Activated T-helper 1 cell treated with Interleukin-2 at 50 U/mL for 16 hours (primary cell): ENCODE measurements around the gene SLC6A6.

Source experiments
- DNase-seq: peaks from one replicate; pipeline ENCODE4 v3.0.0-alpha.2; 2020; ENCODE audit warnings: low read depth

Gene SLC6A6

DNA sequence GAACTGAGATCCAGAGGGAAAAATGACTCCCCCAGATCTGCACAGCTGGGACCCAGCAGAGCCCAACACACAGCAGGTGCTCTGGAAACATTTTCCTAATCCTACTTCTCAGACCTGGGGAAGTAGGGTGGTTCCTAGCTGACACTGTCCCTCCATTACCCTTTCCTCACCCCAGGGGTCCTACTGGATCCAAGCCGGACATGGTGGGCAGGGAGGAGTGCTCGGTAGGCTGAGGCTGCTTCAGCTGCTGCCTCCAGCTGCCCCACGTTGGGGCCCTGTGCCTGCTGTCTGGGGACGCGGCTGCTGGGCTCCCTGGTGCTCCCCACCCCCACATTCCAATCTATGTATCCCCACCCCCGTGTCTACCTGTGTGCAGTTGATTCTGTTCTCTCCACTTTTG lies 29.8 kb upstream of the SLC6A6 start:
- DNase-seq = no peak

DNA sequence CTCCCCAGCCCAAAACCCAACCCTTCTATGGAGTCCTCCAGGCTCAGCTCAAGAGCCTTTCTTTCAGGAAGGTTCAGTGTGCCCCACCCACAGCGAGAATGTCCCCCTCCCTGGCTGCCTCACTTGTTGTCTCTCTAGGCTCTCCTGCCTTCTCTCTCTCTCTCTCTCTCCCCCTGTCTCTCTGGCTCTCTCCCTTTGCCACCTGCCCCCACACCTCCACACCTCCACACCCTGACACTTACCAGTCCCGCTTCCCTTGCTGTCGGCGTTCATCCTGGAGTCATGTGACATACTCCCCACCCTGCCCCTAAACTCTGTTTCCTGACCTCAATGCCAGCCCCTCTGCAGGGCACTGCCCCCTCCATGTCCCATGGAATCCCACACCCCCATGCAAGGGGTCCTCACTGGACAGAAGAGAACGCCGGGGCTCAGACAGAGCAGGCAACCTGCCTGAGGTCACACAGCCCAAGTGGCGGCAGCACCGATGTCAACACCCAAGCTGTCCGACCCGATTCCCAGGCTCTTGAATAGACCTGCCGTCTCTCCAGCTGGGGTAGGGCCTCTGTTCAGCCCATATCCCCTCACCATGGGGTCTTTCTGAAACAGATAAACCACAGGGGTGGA lies 28.5 kb upstream of the SLC6A6 start:
- DNase-seq = no peak

DNA sequence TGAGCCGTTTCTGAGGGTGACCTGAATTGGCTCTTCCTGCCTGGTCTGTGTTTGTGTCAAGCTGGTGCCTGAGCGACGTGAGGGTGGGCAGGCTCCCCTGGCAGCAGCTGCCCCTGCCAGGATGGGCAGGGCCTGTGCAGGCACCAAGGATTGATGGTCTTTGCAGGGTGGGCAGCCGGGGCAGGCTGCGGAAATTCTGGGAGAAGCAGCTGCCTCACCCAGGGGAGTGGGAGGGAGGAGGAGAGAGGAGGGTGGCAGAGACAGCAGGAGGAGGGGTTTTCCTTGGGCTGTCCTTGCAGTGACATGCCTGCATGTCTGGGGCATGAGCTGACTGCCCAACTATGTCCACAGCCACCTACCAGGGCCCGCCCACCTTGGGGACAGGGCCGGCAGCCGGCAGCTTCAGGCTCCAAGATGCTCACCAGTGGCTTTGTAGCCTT lies 27.9 kb upstream of the SLC6A6 start:
- DNase-seq = no peak

DNA sequence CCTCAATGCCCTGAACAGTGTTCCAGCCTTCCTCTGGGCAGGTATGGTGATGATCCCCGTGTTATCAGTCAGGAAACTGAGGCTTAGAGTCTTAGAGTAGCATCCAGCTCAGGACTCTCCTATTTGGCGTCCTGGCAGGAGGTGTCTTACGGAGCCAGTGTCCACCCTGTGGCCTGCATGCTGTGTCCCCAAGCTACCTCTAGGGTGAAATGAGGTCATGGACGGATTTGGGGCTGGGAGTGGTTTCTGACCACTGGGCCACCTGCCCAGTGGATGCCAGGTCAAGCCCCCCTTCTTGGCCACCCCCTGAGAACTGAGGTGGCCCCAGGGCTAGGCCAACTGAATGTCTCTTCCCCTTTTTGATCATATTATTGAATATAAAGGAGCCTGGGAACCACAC lies 27.2 kb upstream of the SLC6A6 start:
- no peak for DNase-seq

DNA sequence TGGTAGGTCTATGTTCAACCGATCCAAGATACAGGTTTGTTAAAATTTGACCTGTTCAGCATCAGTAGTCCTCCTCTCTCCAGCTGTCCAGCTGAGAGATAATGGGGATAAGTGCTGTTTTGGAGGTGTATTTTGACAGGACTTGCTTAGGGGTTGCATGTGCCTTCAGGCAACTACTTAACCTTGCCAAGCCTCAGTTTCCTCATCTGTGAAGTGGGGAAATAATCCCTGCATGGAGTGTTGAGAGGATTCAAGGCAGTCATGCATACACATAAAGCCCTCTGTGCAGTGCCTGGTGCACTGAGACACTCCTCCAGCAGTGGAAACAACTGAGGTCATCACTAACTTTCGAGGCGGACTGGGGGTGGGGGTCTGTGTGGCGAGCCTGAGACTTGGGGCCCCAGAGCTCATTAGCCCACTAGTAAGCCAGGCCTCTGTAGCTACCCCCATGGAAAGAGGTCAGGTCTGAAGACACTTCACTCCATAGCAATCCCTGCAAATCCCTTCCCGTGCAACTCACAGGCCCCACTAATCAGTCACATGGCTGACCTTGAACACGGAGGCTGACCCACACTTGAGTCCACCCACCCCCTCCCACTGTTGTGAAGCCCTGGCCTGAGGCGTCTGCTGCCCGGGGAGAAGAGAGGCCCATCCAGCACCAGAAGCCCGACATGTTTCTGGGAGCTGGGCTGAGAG lies 25.9 kb upstream of the SLC6A6 start:
- no peak for DNase-seq

DNA sequence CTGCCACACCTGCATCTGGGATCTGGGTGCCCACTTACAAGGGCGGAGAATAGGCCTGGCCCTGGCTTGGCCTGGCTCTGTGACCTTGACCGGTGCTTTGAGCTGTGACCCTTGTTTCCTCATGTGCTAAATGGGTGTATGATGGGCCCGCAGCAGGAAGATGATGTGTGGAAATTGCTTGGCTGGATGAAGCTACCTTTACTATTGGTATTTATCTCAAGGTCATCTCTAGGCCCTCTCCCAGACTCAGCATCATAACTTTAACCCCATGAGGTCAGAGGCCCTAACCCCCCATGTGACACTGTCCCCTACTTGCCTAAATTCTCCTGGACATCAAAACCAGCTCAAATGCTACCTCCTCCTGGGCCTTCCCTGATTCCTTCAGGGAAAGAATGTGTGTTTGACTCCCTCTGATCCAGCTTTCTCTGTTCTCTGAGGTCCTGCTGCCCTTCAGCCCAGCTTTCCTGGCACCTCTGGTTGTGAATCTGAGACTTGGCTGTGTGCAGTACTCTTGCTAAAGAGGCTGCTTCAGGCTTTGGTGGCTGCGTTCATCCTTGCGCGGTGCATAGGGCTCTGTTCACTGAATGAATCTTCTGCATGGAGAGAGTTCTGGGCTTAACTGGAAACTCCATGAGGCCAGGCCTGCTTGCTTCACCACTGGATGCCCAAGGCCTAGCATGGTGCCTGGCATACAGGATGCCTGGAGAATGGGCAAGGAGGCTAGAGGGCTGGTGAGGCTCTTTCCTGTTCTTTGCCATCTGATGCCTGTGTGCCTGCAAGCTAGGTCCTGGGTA lies 25.2 kb upstream of the SLC6A6 start:
- no peak for DNase-seq

DNA sequence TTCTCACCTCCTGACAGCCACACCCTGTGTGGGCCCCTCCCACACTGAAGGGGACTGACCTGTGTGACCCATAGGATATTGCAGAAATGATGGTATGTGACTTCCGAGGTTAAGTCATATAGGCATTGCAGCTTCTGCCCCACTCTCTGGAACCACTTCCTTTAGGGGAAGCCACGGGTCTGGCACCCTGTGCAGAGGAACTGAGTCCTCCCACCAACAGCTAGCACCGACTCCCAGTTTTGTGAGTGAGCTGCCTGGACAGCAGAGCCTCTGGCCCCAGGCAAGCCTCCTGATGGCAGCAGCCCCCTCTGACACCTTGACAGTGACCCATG lies 24.6 kb upstream of the SLC6A6 start:
- no peak for DNase-seq

DNA sequence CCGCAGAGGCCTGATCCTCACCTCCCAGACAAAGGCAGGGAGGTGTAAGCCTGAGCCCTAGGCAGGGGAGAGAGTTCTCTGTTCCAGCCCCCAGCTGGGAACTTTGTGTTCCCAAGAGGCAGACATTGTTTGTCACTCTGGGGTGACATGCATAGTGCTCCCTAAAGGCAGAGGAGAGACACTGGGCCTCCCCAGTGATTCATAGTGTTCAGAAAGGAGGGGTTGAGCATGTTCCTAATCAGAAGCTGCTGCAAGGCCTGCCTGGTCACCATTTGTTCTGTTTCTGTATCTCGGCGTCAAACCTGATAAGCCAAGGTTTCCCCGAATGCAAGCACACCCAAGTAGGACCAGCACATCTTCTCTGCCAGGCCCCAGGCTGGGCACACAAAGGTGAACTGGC lies 24.0 kb upstream of the SLC6A6 start:
- no peak for DNase-seq

DNA sequence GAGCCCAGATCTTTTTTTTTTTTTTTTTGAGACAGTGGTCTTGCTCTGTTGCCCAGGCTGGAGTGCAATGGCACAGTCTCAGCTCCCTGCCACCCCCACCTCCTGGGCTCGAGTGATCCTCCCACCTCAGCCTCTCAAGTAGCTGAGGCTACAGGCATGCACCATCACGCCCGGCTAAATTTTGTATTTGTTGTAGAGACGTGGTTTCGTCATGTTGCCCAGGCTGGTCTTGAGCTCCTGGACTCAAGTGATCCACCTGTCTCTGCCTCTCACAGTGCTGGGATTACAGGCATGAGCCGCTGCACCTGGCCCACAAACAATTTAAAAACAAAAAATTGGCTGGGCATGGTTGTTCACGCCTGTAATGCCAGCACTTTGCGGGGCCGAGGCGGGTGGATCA lies 22.6 kb upstream of the SLC6A6 start:
- DNase-seq = no peak

DNA sequence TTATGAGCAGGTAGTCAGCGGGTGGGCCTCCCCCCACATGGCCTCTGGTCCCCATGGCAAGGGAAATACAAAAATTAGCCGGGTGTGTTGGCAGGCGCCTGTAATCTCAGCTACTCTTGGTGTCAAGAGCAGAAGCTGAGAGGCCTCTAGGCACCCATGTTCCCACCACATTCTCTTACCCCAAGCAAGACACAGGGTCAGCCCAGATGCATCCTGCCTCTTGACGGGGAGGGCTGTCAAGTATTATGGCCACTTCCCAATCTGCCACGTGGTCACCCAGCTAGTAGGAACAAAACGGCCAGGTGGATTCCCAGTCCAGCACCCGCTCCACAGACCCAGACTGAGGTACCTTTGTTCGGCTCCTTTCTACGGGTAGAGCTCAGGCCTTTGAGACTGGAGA lies 16.2 kb upstream of the SLC6A6 start:
- DNase-seq = no peak

DNA sequence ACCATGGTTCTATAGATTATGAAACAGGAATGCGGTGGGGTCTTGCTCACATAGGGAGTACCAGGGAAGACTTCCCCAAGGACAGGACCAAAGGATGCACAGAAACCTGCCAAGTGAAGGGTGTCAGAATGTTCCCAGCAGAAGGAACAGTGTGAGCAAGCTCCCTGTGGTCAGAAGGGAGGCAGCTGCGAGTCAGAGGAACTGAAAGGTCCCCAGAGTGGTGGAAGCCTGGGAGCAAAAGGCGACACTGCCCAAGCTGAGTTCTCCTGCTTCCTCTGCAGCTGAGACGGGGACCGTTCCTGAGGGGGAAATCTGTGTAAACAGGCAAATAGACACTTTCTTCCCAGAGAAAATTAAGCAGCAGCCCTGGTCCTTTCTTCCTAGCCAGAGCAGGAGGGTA lies 14.2 kb upstream of the SLC6A6 start:
- no peak for DNase-seq

DNA sequence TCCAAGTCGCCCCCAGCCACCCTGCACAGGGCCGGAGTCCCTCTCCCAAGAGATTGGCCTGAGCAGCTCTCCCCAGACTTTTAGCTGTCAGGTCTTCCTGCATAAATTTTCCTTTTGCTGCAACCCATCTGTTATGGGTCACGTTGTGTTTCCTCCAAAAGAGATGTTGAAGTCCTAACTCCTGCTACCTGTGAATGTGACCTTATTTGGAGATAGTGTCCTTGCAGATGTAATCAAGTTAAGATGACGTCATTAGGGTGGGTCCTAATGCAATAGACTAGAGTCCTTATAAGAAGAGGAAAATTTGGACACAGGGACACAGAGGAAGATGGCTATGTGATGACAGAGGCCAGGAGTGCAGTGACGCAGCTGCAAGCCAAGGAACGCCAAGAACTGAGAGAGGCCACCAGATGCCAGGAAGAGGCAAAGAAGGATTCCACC lies 13.2 kb upstream of the SLC6A6 start:
- DNase-seq = no peak

DNA sequence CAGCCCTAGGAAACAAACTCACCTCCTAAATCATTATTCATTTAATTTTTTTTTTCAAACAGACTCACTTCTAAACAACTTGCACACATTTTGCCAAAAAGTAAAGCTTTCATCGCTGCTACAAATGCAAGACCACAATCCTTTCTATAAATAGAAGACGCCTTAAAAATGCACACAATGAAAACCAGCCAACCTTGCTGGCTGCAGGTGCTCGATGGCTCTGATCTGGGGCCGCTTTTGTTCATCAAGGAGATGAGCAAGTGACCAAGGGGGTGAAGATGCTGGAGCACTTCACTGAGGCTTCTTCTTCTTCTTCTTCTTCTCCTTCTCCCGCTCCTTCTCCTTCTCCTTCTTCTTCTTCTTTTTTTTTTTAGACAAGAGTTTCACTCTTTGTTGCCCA lies 12.7 kb upstream of the SLC6A6 start:
- no peak for DNase-seq

DNA sequence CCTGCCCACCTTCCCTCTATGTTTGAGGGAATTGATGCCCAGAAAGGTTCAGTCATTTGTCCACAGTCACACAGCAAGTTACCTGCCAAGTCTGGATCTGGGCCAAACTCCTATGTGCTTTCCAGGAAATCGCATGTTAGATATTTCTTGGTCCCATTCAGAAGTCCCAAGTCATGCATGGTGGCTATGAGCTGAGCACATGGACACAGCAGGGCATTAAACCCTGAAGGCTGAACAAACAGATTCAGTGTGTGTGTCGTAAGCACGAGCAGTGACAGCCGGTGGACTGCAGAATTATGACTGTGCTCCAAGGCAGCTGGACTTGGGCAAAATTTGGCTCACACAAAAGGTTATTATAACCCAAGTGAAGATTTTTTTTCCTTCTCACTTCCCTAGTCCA lies 11.4 kb upstream of the SLC6A6 start:
- DNase-seq = no peak

DNA sequence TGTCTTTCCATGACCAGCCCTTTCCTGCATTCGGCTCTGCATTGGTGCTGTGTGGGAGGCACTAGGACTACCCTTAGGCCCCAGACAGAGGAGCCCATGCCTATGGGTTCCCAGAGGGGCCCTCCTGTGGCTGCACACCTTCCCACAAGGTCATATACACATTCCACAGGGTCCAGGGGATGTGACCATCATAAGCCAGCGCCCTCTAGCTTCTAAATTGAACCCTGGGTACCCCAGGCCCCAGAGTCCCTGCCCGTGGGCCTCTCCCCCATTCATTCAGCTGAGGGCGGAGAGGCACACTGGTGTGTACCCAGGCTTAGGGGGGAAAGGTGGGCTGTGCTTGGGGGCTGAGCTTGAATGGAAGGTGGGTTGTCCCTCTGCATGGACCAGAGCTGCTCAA lies 10.2 kb upstream of the SLC6A6 start:
- no peak for DNase-seq

DNA sequence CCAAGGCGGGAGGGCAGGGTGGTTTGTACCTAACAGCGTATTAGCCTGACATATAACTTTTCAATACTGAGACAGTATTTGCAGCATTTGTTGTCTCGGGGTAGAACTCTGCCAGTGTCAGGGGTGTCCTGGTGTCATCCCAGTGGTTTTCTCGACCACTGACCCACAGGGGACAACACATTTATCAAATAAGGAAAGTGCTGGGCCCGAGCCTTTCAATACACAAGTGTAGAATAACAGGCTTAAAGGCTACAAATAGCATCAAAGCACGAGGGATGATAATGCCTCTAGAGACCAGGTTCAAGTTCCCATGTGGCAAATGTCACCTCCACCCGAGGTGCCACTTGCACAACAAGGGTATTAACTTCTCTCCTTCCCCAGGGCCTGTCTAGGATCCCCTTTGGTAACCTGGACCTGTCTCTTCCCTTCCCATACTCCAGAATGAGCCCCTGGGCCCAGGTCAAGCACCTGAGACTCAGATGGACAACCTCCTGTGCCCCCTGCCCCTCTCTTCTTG lies 9.5 kb upstream of the SLC6A6 start:
- no peak for DNase-seq

DNA sequence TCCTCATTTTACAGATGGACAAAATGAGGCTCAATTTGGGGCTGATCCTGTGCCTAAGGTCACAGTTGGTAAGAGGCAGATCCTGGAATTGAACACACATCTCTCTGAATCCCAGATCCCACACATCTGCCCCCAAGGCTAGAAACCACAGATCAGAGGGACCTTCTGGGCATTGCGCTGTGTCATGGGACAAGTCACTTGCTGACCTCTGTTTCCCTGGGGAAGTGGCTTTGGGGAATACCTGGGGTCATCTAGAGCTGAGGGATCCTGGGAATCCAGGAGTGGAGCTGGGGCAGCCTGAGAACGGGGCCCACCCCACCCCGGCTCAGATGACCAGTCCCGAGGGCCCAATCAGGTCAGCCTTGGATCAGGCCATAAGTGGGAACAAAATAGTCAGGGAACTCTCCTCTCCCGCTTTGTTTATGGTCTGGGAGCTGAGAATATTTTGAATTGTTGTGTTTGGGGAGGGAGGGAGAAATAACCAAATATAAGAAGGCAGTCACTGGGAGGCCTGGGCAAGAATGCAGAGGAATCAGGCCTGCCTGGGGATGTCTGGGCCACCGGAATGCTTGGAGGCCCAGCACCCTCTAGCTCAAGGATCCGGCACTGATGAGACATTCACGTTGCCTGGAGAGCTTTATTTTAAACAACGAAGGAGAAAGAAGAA lies 8.8 kb upstream of the SLC6A6 start:
- DNase-seq = no peak

DNA sequence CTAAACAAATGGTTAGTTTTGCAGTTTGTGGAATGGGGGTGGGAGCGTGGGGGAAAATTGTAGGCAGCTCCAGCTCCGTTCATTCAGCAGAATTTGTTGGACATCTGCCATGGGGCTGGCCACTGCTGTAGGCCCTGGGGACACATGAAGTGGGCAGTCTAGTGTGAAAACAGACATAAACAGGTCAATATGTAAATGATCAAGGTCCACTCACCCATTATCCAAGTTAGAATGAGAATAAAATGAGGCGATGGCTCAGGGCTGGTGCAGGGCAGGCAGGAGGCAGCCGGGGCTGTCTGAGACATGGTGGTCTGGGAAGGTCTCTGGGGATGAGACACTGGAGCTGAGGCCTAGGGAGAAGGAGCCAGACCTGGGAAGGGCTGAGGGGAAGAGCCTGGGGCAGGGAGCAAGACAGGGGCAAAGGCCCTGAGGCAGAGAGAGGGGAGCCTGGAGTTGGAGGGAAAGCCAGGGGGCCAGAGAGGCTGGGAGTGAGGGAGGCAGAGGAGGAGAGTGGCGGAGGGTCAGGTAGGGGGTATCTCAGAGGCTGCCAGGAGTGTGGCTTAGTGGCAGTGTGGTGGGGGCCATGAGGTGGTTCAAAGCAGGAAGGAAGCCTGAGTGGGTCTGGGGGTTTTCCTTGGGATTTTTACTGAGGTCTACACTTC lies 6.2 kb upstream of the SLC6A6 start:
- no peak for DNase-seq

DNA sequence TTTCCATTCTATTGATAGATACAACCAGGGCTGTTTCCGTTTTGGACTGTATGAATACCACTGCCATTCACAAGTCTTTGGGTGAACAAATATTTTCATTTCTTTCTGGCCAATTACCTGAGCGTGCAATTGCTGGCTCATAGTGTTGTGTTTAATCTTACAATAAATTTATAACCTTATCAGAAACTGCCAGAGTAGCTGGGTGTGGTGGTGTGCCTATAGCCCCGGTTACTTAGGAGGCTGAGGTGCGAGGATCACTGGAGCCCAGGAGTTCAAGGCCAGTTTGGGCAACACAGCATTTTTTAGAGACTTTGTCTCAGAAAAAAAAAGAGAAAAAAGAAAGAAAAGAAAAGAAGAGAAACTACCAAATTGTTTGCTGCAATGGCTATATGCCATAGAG lies 5.4 kb upstream of the SLC6A6 start:
- no peak for DNase-seq

DNA sequence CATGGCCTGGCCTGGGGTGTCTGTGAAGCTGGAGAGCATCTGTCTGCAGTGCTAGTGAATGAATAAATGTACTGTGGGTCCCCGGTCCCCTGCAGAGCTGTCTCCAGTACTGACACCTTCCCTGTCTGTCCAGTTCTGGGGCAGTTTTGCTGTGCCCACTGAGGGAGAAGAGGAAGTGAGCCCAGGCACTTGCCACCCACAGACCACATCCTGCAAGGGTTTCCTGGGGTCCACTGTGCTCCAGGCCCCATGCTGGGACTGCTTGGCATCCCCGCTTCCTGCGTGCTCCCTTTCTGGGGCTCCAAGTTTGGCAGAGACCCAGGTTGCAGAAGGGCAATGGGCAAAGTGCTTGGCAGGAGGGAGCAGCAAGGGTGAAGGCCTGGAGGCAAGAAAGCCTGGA lies 4.9 kb upstream of the SLC6A6 start:
- DNase-seq = no peak

DNA sequence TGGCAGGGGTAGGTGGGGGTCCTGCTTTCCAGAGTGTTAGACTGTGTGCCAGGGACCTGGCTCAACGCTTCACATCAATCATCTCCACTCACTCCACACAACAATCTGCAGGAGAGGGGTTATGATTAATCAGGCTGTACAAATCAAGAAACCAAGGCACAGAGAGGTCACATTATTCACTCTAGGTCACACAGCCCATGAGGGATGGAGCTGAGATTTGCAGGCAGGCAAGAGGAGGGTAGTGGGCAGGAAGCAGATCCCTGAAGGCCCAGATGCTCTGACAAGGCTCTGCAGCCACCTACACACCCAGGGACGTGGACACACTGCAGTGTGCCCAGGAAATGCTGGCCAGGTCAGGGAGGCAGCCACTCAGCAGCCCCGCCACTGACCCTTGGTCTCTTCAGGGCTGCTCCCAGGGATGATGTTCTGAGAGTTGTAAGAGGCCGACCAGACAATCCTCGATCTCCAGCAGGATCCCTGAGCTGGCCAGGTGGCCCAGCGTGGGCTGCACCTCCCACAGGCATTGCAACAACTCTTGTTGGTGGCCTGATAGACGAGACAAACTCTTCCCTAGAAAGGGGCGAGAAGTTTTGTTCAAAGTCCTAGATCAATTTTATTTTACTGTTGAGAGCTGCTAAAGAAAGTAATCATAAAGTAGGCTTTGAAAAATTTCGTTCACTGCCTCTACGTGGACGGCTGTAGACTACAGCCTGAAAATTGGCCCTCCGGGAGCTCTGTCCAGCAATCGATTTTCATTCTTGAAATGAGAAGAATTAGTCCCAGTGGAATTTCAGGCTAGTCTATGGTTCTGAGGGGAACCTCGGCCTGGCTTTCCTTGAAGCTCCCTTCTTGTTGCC lies 4.2 kb upstream of the SLC6A6 start:
- no peak for DNase-seq
